HFF-Myc (cell line): ENCODE results near the gene STOML1.
A peak's percentile ranks its signal among the peaks of the same experiment; 100 is the strongest.
"Not testable (repeated sequence)": the region's sequence is repeated elsewhere in the genome, so short reads cannot be mapped to it uniquely, and the experiment has no call there.

ENCODE experiments used
- DNase-seq: peaks from one replicate; pipeline ENCODE4 v3.0.0-alpha.2; 2011; ENCODE audit warnings: low read depth; ENCODE audit errors: extremely low read depth
- H3K4me3 ChIP-seq: replicated peaks from 2 replicates; pipeline ENCODE4 v1.5.1; 2011; ENCODE audit warnings: low read depth, mild to moderate bottlenecking, control low read depth, low read length
- CTCF ChIP-seq: IDR thresholded peaks from 2 replicates; pipeline ENCODE4 v1.5.1; 2012; ENCODE audit warnings: mild to moderate bottlenecking, low read depth, low read length, control low read depth; ENCODE audit errors: missing control alignments

STOML1 gene

GRCh38 chr15:73939138-73939537 lies 53.0 kb downstream of the STOML1 start:
- TF ChIP-seq CTCF: no peak

GRCh38 chr15:73938516-73938915 lies 53.6 kb downstream of the STOML1 start:
- not testable (repeated sequence) for H3K4me3 ChIP-seq, DNase-seq

More at GRCh38 chr15:73939138-73939537, 53.0 kb downstream of the STOML1 start:
- no peak for DNase-seq
- H3K4me3 ChIP-seq: no peak overlapping the region

DNA sequence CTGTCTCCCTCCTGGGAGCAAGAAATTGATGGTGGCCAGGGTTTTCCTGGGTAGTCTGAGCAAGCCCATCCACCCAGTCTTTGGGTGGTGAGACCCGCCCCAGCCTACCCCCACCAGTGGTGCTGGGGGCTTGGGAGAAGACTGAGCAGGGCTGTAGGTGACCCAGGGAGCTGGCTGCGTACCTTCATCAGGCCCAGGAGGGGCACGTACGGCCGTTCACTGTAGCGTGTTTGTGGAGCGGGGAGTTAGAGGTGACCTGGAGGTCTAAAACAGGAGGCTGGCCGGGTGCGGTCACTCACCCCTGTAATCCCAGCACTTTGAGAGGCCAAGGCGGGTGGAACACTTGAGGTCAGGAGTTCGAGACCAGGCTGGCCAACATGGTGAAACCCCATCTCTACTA lies 54.4 kb downstream of the STOML1 start:
- DNase-seq: no peak
- no peak overlapping the region for H3K4me3 ChIP-seq
- no peak for TF ChIP-seq CTCF

DNA sequence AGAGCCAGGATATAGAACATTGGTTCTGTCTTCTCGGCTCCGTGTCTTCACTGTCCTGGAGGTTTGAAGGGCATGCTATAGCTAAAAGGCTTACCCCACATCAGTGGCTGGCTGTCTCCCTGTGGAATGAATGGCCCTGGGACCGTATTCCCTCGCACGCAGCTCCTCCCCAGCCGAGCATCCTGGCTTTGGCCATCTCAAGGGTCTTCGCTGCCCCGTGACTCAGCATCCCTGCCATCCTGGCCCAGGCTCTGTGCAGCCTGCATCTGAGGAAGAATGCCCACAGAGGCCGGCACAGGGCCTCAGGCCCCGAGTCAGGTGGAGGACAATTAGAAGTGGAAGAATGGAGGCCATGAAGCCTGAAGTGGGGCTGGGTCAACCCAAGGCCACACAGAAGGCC lies 54.8 kb downstream of the STOML1 start:
- DNase-seq: no peak
- TF ChIP-seq CTCF: no peak
- H3K4me3 ChIP-seq: no peak overlapping the region

GRCh38 chr15:73936588-73937290 lies 55.4 kb downstream of the STOML1 start:
- no peak for DNase-seq
- no peak for TF ChIP-seq CTCF
- H3K4me3 ChIP-seq: no peak overlapping the region

DNA sequence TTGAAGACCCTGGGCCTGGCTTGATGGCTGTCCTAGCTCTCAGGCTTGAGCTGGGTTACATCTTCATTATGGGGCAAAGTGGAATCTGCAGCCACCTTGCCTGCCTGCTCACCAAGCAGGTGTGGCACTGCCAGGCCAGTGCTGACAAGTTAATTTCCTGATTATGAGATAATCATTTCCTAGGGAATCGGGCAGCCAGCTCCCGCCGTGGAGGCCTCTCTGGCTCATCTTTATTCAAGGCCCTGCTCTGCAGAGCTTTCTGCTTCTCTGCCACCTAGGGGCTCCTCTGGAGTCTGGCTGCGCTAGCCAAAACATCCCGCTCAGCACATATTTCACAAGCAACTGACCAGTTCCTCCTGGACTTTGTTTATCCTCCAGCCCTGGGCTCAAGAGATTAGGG lies 55.9 kb downstream of the STOML1 start:
- peak; percentile 4 for TF ChIP-seq CTCF
- H3K4me3 ChIP-seq: no peak overlapping the region
- DNase-seq: no peak

DNA sequence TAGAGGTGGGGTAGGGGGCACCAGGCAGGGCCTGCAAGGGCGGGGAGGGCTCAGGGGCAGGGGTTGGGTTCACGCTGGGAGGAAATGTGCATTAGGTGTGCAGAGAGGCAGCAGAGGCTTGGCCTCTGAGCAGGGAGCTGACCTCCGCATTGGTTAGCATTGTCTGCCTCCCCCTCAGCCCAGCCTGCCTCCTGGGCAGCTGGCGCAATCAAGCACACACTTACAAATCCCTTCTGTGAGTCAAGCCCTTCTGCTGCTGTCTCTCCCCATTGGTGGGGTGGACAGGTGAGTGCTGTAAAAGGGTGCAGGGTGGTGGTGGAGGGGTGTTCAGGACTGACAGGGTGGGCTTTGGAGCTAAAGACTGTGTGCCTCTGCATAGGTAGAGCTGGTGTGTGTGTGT lies 56.5 kb downstream of the STOML1 start:
- H3K4me3 ChIP-seq: no peak overlapping the region
- no peak for DNase-seq
- no peak for TF ChIP-seq CTCF
